Activated CD4-positive, alpha-beta T cell treated with anti-CD3 and anti-CD28 coated beads, Interleukin-2, amount 50 U/mL, for 48 hours (primary cell): Measurements from ENCODE around the gene SUMO2.
A peak's percentile ranks its signal among the peaks of the same experiment; 100 is the strongest.
"Not testable (repeated sequence)": the region's sequence is repeated elsewhere in the genome, so short reads cannot be mapped to it uniquely, and the experiment has no call there.

Experiments used
- DNase-seq, 2 experiments: peaks; one replicate each; pipeline ENCODE4 v3.0.0-alpha.2; 2020

The SUMO2 gene

GRCh38 chr17:75181608-75182318, 996 bp downstream of the SUMO2 start:
- DNase-seq: peak; percentile 37 to 52

- no peak for DNase-seq
These were observed 1.6 kb downstream of the SUMO2 start for GRCh38 chr17:75181110-75181509.

- DNase-seq: no peak
These were observed 4.3 kb downstream of the SUMO2 start for GRCh38 chr17:75178453-75178852.

- DNase-seq: no peak
These were observed 6.1 kb downstream of the SUMO2 start for GRCh38 chr17:75176625-75177024.

DNA sequence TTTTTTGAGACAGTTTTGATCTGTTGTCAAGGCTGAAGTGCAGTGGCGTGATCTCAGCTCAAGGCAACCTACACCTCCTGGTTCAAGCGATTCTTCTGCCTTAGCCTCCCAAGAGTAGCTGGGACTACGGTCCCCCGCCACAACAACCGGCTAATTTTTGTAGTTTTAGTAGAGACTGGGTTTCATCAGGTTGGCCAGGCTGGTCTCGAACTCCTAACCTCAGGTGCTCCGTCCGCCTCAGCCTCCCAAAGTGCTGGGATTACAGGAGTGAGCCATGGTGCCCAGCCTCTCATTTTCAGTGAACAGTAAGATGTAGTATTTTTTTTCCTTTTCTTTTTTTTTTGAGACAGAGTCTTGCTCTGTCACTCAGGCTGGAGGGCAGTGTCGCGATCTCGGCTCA, 7.8 kb downstream of the SUMO2 start:
- no peak for DNase-seq

- DNase-seq: no peak
These were observed 9.2 kb downstream of the SUMO2 start for GRCh38 chr17:75173526-75173925.

DNA sequence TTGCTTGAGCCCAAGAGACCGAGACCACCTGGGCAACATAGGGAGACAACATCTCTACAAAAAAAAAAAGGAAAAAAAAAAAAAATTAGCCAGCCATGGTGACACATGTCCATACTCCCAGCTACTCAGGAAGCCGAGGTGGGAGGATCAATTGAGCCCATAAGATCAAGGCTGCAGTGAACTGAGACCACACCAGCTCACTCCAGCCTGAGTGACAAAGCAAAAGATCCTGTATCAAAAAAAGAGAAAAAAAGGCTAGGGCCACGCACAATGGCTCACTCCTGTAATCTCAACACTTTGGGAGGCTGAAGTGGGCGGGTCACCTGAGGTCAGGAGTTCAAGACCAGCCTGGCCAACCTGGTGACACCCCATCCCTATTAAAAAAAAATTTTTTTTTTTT, 13.8 kb downstream of the SUMO2 start:
- DNase-seq: no peak

DNA sequence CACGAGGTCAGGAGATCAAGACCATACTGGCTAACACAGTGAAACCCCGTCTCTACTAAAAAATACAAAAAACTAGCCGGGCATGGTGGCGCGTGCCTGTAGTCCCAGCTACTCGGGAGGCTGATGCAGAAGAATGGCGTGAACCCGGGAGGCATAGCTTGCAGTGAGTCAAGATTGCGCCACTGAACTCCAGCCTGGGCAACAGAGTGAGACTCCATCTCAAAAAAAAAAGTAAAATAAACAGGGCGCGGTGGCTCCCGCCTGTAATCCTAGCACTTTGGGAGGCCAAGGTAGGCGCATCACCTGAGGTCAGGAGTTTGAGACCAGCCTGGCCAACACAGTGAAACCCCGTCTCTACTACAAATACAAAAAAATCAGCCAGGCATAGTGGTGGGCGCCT, 18.2 kb downstream of the SUMO2 start:
- DNase-seq: not testable (repeated sequence)

DNA sequence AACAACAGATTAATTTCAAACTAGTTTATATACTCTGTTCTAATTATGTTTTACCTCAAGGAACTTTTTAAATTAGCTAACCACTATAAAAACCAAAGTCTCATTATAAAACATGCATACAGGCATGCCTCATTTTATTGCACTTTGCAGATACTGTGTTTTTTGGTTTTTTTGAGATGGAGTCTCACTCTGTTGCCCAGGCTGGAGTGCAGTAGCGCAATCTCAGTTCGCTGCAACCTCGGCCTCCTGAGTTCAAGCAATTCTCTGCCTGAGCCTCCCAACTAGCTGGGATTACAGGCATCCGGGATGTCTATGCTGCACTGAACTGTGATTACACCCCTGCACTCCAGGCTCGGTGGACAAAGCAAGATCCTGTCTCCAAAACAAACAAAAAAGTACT, 19.7 kb downstream of the SUMO2 start:
- DNase-seq: no peak

DNA sequence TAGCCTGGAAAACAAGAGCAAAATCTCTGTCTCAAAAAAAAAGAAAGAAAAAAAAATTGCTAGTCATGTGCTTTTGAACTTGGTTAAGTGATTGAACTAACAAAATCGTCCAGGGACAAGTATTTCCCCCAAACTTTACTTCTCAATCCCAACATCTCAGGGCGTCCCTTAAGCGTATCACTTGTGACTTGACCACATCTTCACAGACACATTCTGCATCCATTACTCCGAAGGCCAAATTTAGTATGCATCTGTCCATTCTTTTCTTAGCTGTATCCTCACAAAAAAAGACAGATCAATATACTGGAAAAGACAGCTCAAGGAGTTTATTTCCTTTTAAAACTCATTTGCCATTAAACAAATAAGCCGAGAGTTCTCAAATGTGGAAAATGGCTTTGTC, 22.5 kb downstream of the SUMO2 start:
- no peak for DNase-seq

GRCh38 chr17:75159196-75160031, 23.3 kb downstream of the SUMO2 start:
- DNase-seq: no peak

DNA sequence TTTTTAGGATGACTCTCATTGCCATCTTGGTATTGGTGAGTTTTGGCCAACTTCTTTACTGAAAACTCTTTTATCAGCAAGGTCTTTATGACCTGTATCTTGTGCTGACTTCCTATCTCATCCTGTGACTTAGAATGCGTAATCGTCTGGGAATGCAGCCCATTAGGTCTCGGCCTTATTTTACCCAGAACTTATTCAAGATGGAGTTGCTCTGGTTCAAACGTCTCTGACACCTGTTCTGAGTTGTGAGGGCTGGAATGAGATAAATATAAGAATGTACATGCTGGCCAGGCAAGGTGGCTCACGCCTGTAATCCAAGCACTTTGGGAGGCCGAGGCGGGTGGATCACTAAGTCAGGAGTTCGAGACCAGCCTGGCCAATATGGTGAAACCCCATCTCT, 24.3 kb downstream of the SUMO2 start:
- not testable (repeated sequence) for DNase-seq

- DNase-seq: no peak
These were observed 27.6 kb downstream of the SUMO2 start for GRCh38 chr17:75155191-75155601.

DNA sequence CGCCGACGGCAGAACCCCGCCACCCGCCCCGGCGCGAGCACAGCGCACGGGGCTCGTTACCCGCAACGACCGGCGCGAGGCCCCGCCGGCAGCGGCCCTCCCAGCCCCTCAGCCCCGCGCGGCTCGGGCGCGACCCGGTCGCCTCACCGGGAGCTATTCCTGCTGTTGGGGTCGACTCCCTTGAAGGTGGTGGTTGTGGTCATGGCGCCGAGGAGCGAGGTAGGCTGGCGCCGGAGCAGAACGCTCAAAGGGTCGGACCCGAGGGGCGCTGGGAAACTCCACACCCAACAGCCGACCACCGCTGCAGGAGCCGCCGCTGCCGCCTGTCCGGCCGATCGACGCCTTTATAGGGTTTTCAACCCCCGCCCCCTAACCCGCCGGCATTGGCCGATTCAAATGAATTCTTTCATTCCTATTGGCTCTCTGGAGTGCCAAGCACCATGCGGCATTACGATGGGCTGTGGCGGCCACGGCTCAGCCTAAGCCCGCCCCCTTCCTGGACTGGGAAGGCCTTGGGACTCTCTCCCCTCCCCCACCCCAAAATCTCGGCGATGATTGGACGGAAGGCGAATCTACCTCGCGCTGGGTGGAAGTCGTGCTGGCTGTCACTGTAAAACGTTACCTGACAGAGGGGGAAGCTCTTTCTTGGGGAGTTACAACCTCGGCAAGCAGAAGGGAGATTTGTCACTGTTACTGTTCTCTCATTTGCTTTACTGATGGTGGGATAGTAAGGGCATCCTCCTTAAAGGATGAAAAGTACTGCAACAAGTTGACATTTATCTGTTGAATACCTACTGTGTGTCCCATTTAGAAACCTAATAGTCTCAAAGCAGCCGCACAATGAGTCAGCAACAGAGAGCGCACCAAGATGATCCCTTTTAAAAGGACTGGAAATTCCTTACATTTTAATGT, 28.3 kb downstream of the SUMO2 start, which contains the start of gene JPT1:
TSS of gene JPT1 (minus strand) at position 318 of the 912 bp plus-strand sequence. CDS start at position 203, 115 bp downstream.
- peak; percentile 98 to 99 for DNase-seq

GRCh38 chr17:75153780-75154194, 29.0 kb downstream of the SUMO2 start:
- peak; percentile 46 to 50 for DNase-seq

DNA sequence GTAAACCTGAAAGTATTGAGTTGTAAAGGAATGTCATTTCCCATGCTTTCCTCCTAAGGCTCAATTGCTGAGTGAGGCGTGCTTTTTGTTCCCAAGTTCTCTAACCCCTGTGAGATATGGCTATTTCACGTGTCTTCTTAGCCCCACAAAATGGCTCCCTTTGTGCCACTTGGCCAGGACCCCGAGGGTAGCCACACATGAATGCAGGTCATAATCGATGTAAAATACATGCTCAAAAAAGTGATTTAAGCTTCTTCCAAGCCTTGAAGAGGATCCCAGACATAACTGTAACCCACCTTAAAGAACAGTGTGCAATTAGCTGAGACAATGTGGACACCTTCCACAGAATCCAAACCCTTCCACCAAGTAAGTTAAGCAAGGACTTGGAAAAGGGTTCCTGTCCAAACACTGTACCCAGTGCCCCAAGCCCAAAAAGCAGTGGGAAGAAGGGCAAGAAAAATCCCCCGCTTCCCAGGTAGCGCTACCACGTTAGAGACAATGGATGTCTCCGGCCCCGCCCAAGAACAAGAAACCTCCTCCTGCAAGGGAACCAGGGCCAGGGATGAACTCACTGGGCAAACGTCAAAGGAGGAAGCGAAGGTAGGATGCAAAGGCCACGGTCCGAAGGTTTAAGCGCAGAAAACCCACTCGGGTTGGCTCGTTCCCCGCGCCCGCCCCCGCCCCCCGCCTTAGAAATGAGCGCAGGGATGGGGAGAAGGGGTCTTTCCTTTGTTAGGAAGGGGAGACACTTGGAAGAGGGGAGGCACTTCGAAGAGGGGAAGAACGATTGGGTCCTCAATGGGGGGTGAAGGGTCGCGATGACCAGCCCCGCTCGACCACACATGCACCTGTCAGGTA, 29.6 kb downstream of the SUMO2 start:
- peak; percentile 41 to 58 for DNase-seq

- no peak for DNase-seq
These were observed 30.2 kb downstream of the SUMO2 start for GRCh38 chr17:75152523-75152921.

DNA sequence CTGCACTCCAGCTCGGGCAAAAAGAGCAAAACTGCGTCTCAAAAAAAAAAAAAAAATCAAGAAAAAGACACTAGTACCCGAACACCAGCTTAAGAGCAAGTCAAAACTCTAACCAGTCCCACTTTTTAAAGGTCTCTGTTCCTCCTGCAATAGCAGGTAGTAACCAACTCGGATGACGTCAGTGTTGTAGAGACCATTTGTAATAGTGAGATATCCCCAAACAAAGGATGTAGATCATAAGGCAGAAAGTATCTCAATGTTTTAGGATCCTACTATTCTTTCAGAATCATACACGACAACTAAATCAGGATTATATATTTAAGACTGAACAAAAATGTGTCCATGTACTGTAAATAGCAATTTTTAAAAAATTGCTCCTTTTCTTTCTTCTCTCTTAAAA, 30.8 kb downstream of the SUMO2 start:
- no peak for DNase-seq

DNA sequence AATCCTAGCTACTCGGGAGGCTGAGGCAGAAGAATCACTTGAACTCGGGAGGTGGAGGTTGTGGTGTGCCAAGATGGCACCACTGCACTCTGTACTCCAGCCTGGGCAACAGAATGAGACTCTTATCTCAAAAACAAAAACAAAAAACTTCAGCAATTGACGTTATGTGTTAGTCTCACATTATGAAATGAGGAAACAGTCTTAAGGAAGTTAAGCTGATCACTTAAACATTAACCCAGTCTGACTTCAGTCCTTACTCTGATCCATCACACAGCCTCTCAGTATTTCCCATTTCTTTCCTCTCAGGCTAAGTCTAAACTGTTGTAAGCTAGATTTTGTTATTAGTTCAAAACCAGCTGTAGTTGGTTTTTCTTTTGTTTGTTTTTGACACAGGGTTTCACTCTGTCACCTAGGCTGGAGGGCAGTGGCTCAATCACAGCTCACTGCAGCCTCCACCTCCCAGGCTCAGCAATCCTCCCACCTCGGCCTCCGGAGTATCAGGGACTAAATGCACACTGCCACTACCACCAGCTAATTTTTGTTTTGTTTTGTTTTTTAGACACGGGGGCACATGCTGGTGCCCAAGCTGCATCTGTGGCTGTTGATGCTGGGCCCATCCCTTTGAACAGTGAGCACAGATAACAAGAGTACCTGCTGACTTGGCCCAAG, 34.7 kb downstream of the SUMO2 start:
- no peak for DNase-seq

GRCh38 chr17:75146592-75146991, 36.2 kb downstream of the SUMO2 start:
- DNase-seq: no peak

DNA sequence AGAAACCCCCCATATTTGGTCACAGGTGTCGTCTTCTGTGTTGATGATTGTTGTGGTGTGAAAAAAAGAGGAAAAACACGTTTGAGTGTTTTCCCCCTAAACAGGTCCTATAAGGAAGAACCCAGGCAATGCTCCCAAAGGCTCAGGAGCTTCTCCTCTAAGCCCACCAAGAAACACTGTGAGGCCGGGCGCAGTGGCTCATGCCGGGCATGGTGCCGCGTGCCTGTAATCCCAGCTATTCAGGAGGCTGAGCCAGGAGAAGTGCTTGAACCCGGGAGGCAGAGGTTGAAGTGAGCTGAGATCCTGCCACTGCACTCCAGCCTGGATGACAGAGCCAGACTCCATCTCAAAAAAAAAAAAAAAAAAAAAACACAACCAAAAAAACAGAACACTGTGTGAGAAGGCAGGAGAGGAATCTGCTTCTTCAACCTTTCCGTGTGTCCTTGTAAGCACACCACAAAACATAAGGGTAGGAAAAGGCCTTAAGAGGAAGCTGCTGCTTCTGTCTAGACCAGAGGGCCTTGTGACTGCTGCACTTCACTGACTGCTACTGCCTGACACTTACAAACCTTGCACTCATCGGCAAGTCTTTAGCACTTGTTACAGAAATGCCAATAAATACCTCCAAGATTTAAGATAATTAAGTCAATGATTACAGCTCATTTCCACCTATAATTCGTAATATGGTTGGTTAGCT, 37.8 kb downstream of the SUMO2 start:
- DNase-seq: no peak
